ENCODE results near the gene NIP7.

Gene NIP7

GRCh38 chr16:69345923-69346322, 6.4 kb downstream of the NIP7 start:
- H4K20me1 ChIP-seq (ENCODE audit: control insufficient read depth, insufficient read depth, low read depth, low read length), result no peaks in the 10 kb centered on the region; the same call in 1 of the 2 replicates
- peaks cover 24% of the 10 kb centered on the region for H3K79me2 ChIP-seq (ENCODE audit: control insufficient read depth, low read length)
- no peaks in the 10 kb centered on the region for H3K9me3 ChIP-seq (ENCODE audit: control insufficient read depth, insufficient read depth, low read length)
- no peak overlapping the region for H3K4me3 ChIP-seq (ENCODE audit: low read length)
- TF ChIP-seq CTCF (IDR thresholded peaks at IDR 0.05; ENCODE audit: low read depth, low read length, poor library complexity, severe bottlenecking) (no peak), EZH2phosphoT487 (IDR thresholded peaks at IDR 0.05; ENCODE audit: borderline replicate concordance, low read length) (no peak)
- H3F3A ChIP-seq (ENCODE audit: control insufficient read depth, insufficient read depth), result peaks cover 23% of the 10 kb centered on the region
- H3K36me3 ChIP-seq (ENCODE audit: control insufficient read depth, low read length), result peaks cover 51% of the 10 kb centered on the region
- H3K4me2 ChIP-seq (ENCODE audit: low read length), result peak overlapping the region; percentile 14; the same call in 1 of the 2 replicates
- no peaks in the 10 kb centered on the region for H3K9me2 ChIP-seq (replicated peaks; ENCODE audit: control insufficient read depth, low read length)
- H3K27ac ChIP-seq (ENCODE audit: low read depth, low read length), result peak overlapping the region; percentile 42
- H3K4me1 ChIP-seq (ENCODE audit: control insufficient read depth, low read length), result peaks cover 28% of the 10 kb centered on the region
- no peaks in the 10 kb centered on the region for H3K27me3 ChIP-seq (ENCODE audit: control insufficient read depth, low read length)

GRCh38 chr16:69346683-69347082, 7.1 kb downstream of the NIP7 start:
- Histone ChIP-seq H3K36me3 (ENCODE audit: control insufficient read depth, low read length) (peaks cover 50% of the 10 kb centered on the region), H3K4me2 (ENCODE audit: low read length) (no peak overlapping the region), H3K79me2 (ENCODE audit: control insufficient read depth, low read length) (peaks cover 16% of the 10 kb centered on the region), H4K20me1 (ENCODE audit: control insufficient read depth, insufficient read depth, low read depth, low read length) (no peaks in the 10 kb centered on the region; the same call in 1 of the 2 replicates), H3K4me3 (ENCODE audit: low read length) (no peak overlapping the region), H3K9me3 (ENCODE audit: control insufficient read depth, insufficient read depth, low read length) (no peaks in the 10 kb centered on the region), H3F3A (ENCODE audit: control insufficient read depth, insufficient read depth) (peaks cover 23% of the 10 kb centered on the region), H3K27ac (ENCODE audit: low read depth, low read length) (no peak overlapping the region), H3K27me3 (ENCODE audit: control insufficient read depth, low read length) (no peaks in the 10 kb centered on the region), H3K4me1 (ENCODE audit: control insufficient read depth, low read length) (peaks cover 21% of the 10 kb centered on the region), H3K9me2 (replicated peaks; ENCODE audit: control insufficient read depth, low read length) (no peaks in the 10 kb centered on the region)
- TF ChIP-seq CTCF (IDR thresholded peaks at IDR 0.05; ENCODE audit: low read depth, low read length, poor library complexity, severe bottlenecking) (no peak), EZH2phosphoT487 (IDR thresholded peaks at IDR 0.05; ENCODE audit: borderline replicate concordance, low read length) (no peak)

- no peak for TF ChIP-seq CTCF (IDR thresholded peaks at IDR 0.05; ENCODE audit: low read depth, low read length, poor library complexity, severe bottlenecking)
- no peak for TF ChIP-seq EZH2phosphoT487 (IDR thresholded peaks at IDR 0.05; ENCODE audit: borderline replicate concordance, low read length)
- H3K4me2 ChIP-seq (ENCODE audit: low read length), result no peak overlapping the region
- peaks cover 6% of the 10 kb centered on the region for H3K79me2 ChIP-seq (ENCODE audit: control insufficient read depth, low read length)
- H3F3A ChIP-seq (ENCODE audit: control insufficient read depth, insufficient read depth), result peaks cover 18% of the 10 kb centered on the region
- H3K4me1 ChIP-seq (ENCODE audit: control insufficient read depth, low read length), result peaks cover 14% of the 10 kb centered on the region
- no peaks in the 10 kb centered on the region for H3K9me3 ChIP-seq (ENCODE audit: control insufficient read depth, insufficient read depth, low read length)
- H3K9me2 ChIP-seq (replicated peaks; ENCODE audit: control insufficient read depth, low read length), result no peaks in the 10 kb centered on the region
- no peaks in the 10 kb centered on the region for H3K27me3 ChIP-seq (ENCODE audit: control insufficient read depth, low read length)
- no peaks in the 10 kb centered on the region; the same call in 1 of the 2 replicates for H4K20me1 ChIP-seq (ENCODE audit: control insufficient read depth, insufficient read depth, low read depth, low read length)
- no peak overlapping the region for H3K4me3 ChIP-seq (ENCODE audit: low read length)
- H3K27ac ChIP-seq (ENCODE audit: low read depth, low read length), result no peak overlapping the region
- H3K36me3 ChIP-seq (ENCODE audit: control insufficient read depth, low read length), result peaks cover 45% of the 10 kb centered on the region
Observed at GRCh38 chr16:69348222-69348621, 8.7 kb downstream of the NIP7 start.

All from DOHH2 (cell line).